GM19193 (cell line): ENCODE results near the gene ZNF638.

Source experiments
- POLR2A ChIP-seq: IDR thresholded peaks from 4 replicates; pipeline ENCODE4 v1.6.1; 2011; ENCODE audit not compliant: insufficient read depth, insufficient read length; ENCODE audit errors: extremely low read depth

ZNF638 gene

DNA sequence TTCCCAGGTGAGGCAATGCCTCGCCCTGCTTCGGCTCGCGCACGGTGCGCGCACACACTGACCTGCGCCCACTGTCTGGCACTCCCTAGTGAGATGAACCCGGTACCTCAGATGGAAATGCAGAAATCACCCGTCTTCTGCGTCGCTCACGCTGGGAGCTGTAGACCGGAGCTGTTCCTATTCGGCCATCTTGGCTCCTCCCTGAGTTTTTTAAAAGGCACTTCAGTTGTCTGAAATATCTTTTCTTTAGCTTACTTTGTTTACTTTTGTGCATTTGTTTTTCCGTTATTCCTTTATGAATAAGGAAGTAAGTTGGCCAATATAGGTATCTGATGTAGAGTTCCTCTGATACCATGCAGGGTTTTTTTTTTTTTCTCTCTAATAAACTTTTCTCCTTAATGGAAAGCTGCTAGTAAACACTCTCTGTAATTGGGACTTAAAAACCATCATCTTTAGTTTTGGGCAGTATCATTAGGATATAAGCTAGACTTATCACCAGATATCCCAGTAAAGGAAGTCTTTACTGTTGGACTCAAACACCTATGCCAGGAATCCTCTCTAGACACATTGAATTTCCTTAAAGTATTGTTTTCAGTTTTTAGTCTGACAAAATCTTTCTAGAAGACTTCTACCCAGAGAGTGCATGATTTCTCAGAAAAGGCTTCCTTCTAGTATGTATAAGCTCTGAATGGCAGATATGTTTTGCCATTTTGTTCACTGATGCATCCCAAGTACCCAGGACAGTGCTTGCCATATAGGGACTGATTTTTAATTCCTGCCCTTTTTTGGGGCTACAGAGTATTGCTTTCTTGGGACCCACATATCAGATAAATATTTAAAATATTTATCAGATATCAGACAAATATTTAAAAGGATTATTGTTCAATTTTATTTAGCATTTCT is 86.0 kb downstream of the ZNF638 start:
- no peak for TF ChIP-seq POLR2A

DNA sequence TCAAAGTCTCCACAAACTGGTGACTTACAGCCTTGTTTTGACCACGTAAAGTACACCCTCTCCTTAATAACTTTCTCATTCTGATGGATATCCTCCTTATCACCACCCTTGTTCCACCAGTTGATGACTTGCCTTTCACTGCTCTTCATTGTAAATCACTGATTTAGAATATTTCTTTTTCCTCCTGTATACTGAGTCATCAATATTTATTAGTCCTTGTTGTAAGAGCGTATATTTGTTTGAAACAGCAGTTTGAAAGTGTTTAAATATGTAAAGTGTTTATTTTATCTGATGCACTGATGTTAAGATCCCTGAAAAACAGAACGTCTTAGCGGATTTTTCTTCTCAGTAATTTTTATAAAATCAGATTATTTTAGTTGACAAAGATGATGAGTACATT is 87.6 kb downstream of the ZNF638 start:
- TF ChIP-seq POLR2A, result no peak

DNA sequence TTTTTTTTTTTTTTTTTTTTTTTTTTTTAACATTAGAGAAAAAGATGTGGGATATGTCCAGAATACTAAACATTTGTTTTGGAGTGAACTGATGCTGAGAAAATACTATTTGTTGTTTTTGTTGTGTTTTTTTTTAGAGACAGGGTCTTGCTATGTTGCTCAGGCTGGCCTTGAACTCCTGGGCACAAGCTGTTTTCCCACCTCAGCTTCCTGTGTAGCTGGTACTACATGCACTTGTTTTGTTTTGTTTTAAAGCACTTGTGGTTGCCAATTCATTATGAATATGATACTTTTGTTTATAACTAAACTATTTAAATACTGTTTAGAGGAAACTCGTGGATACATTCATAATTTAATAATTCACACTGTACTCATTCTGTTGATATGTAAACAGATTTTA is 88.4 kb downstream of the ZNF638 start:
- no peak for TF ChIP-seq POLR2A

DNA sequence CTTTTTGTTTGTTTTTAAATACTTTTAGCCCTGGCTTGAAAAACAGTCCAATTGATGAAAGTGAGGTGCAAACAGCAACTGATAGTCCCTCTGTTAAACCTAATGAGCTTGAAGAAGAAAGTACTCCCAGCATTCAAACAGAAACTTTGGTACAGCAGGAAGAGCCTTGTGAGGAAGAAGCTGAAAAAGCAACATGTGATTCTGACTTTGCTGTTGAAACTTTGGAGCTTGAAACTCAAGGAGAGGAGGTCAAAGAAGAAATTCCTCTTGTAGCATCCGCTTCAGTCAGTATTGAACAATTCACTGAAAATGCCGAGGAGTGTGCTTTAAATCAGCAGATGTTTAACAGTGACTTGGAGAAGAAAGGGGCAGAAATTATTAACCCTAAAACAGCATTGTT is 91.2 kb downstream of the ZNF638 start:
- TF ChIP-seq POLR2A, result no peak

DNA sequence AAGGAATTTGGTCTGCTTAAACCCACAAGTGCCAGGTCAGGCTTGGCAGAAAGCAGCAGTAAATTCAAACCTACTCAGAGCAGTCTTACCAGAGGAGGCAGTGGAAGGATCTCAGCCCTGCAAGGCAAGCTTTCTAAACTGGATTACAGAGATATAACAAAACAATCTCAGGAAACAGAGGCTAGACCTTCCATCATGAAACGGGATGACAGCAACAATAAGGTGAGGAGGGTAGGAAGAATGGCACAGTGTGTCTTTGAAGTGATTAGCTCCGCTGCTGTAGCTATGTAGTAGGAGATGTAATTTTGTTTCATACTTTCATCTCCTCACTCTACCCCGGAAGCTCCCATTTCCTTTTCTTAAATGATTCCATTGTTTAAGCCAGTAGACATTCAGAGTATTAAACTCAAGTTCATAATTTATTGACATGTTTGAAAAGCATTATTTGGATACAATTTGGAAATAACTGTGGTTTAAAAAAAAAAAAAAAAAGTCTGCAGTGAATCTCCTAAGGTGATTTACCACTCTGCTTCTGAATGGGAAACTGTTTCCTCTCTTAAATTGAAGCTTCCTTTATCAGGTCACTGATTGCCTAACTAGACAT is 92.3 kb downstream of the ZNF638 start:
- TF ChIP-seq POLR2A, result no peak

DNA sequence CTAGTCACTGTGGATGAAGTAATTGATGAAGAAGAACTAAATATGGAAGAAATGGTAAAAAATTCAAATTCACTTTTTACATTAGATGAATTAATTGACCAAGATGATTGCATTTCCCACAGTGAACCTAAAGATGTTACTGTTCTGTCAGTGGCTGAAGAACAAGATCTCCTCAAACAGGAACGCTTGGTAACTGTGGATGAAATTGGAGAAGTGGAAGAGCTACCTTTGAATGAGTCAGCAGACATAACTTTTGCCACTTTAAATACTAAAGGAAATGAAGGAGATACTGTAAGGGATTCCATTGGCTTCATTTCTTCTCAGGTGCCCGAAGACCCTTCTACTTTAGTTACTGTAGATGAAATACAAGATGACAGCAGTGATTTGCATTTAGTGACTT is 95.1 kb downstream of the ZNF638 start:
- no peak for TF ChIP-seq POLR2A

DNA sequence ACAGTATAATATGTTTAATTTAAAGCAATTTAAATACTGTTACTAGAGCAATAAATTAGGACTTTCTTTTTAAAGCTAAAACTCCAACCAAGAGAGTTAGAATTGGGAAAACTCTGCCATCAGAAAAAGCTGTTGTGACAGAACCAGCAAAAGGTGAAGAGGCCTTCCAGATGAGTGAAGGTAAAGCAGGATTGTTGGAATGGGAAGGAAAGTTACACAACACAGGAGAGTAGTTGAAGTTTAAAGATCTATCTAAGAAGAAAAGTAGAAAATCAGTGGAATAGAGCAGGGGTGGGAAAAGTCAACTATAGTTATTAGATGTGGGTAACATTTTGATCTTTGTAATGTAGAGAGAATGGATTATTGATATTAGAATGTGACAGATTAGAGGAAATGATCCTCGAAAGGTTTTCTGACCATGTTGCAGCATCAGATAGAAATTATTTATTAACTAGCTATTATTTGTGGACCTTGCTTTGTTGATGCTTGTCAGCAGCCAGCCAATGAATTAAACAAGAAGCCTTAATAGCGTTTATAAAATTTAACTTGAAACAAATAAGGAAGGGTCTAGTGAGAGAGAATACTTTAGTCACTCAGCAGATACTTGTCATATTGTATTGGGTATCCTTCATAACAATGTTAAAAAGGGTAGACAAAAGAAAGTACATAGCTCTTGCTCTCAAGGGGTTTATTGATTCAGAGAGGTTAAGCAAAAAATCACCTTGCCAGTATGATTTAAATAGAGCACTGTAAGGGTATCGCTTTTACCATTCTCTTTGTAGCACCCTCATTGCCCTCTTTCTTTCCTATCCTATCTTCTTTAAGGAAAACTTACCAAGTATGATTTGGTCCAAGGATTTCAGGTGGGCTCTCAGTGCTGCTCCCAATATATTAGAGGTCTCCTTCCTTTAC is 97.1 kb downstream of the ZNF638 start:
- TF ChIP-seq POLR2A, result no peak

DNA sequence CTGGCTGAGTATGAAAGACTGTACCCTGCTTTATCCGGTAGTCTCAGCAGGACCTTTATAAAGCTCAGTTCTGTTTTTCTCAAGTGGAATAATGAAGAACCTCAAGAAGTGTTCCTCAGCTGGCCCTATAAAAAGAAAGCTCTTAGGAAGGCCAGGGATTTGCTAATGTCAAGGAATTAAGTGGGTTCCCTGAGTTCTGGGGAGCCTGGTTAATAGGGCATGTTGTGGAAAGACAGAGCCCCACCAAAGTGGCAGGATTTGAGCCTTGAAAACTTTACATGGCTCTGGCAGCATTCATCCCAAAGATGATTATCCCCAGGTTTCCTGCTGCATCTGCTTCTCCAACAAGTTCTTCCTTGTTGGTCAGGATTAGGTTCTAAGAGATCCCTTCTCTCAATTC is 114.9 kb downstream of the ZNF638 start:
- TF ChIP-seq POLR2A, result no peak

DNA sequence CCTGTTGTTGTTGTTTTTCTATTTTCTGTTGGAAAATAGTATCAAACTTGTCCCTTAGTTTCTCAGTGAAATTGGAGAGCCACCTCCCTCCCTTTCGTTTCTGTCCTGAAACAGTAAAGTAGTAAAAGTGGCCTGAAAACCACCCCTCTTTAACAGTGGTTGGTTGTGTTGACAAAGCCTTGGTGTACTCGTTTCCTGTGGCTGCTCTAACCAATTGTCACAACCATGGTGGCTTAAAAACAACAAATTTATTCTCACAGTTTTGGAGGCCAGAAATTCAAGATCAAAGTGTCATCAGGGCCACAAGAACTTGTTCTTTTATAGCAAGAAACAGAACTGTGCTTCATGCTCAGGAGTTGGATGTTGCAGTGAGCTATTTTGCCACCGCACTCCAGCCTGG is 117.8 kb downstream of the ZNF638 start:
- TF ChIP-seq POLR2A, result no peak

DNA sequence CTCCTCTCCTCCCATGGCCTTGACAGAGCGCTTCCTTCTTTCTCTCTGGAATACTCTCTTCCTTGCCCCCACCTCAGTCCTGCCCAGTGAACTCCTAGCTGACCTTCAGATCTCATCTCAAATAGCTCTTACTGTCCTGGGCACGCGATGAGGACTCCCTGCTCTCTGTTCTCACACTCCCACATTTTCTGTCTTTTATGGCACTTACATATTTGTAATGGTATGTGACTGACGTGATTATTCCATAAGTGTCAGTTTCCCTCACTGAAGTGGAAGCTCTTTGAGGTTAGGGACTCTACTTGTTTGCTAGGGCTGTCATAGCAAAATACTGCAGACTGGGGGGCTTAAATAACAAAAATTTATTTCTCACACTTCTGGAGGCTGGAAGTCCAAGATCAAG is 120.1 kb downstream of the ZNF638 start:
- no peak for TF ChIP-seq POLR2A

DNA sequence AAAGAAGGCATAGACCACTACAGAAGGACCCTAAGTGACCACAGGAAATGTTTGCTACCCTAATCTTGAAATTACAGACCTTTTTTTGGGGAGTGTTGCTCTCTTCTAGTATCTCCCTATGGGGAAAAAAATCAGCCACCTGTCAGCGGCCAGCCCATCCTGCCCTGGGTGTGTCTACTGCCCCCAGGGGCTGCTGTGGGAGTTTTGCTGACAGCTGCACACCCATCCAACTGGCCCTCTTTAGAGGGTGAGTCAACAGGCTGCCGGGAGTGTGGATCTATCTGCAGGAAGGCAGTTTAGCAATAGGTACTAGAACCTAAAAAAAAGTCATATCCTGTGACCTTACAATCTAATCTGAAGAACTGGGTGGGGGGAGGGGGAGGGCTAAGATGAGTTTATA is 121.0 kb downstream of the ZNF638 start:
- no peak for TF ChIP-seq POLR2A

DNA sequence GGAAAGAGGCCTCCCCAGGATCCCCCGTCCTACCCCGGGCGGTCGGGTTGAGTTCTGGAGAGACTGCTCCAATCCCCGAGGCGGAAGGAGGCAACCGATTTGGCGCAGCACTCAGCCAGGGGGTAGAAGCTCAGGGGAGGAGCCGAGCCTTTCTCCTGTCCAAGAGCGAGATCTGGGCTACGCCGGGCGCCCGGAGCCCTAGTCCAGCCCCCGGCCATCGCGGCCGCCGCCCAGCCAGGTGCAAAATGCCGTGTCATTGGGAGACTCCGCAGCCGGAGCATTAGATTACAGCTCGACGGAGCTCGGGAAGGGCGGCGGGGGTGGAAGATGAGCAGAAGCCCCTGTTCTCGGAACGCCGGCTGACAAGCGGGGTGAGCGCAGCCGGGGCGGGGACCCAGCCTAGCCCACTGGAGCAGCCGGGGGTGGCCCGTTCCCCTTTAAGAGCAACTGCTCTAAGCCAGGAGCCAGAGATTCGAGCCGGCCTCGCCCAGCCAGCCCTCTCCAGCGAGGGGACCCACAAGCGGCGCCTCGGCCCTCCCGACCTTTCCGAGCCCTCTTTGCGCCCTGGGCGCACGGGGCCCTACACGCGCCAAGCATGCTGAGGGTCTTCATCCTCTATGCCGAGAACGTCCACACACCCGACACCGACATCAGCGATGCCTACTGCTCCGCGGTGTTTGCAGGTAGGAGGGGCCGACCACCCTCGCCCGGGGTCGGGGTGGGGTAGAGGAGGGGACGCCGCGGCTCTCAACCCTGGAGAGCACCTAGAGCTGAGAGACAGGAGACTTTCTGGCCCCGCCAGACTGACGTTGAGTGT is 122.0 kb downstream of the ZNF638 start, which contains the start of gene DYSF:
DYSF (plus strand) TSS at position 158 of the 817 bp plus-strand sequence.
- no peak for TF ChIP-seq POLR2A

DNA sequence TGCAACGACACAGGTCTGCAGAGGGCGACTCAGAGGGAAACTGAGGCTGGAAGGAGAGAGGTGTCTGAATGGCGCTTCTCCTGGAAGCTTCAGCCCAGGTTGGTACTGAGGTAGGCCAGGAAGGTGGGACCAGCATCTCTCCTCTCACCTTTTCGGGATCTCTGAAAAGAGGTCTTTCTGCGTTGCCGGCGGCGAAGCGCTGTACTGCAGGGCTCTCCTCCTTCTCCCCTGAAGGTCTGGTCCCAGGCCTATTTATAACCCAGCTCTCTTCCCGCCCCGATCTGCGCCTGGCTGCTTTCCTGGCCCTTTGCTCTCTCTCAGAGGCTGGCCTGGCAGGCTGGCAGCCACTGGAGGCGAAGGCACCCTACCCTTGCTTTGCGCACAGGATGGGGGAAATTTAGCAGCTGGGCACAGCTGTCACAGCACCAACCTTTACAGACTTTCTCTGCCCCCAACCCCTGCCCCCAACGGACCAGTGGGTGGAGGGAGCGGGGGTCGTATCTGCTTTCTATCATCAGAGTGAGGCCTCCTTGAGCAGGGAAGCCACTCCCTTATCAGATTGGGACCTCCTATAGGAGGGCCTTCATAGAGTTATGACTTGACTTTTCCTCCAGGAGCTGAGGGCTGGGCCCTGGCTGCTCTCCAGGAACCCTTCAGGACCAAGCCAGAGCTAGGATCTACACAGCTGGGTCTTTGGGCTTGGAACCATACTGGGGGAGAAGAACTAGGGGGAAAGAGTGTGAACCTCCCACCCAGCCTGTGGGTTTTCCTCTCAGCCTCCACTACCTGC is 122.8 kb downstream of the ZNF638 start:
- TF ChIP-seq POLR2A, result no peak
